ENCODE measurements around the gene LIX1L. TPM values are rescaled to one million over a fixed set of nuclear protein-coding genes. Genes with fewer than 3 reads are reported as not detected.

LIX1L gene
- total RNA-seq, 8 experiments from 2014 or later: 15.9 to 34.4 (median 23.2) TPM

- Histone ChIP-seq H3K27ac (no peak overlapping the region), H3K4me1 (replicated peaks in 1 of 2) (peaks cover 7 to 11% of the 10 kb centered on the region in 2 donors), H3K4me3 (no peak overlapping the region)
- 60 to 94% (median 79%) methylated on average over 1 to 3 of the region's 3 CpGs; no CpG with 5 or more reads in 4 of the 10 experiments for WGBS, 10 experiments
- in situ Hi-C loops (cut with MboI; ENCODE audit: low pct_unique_long_range_greater_than_20kb in 2 of 9, low sequenced_read_pairs in 9 of 9, unreplicated experiment in 9 of 9): loop anchor here in 2 of 9 experiments (10.0 kb wide), 2 partner anchors 115 to 125 kb away; no protein-coding TSS in a partner anchor
- no peak for ATAC-seq (replicated peaks in 6 of 8)
Observed at GRCh38 chr1:145889722-145890121, 68.1 kb downstream of the LIX1L start.

GRCh38 chr1:145887631-145888030 lies 70.2 kb downstream of the LIX1L start:
- WGBS, 10 experiments: 14 to 70% (median 38%) methylated on average over 1 to 5 of the region's 5 CpGs; no CpG with 5 or more reads in 2 of the 10 experiments
- Histone ChIP-seq H3K4me1 (replicated peaks in 1 of 2) (peaks cover 7 to 11% of the 10 kb centered on the region in 2 donors), H3K27ac (no peak overlapping the region), H3K4me3 (no peak overlapping the region)
- in situ Hi-C loops (cut with MboI; ENCODE audit: low pct_unique_long_range_greater_than_20kb in 2 of 9, low sequenced_read_pairs in 9 of 9, unreplicated experiment in 9 of 9): loop anchor here in 1 of 9 experiments (10.0 kb wide), 1 partner anchor 117 kb away; no protein-coding TSS in a partner anchor
- no peak for ATAC-seq (replicated peaks in 6 of 8)

GRCh38 chr1:145886816-145887215 lies 71.0 kb downstream of the LIX1L start:
- Histone ChIP-seq H3K27ac (no peak overlapping the region), H3K4me1 (replicated peaks in 1 of 2) (peaks cover 5 to 6% of the 10 kb centered on the region in 2 donors), H3K4me3 (no peak overlapping the region)
- no peak for ATAC-seq (replicated peaks in 6 of 8)
- 20 to 100% (median 42%) methylated on average over 1 to 8 of the region's 8 CpGs; no CpG with 5 or more reads in 2 of the 10 experiments for WGBS, 10 experiments
- in situ Hi-C loops (cut with MboI; ENCODE audit: low pct_unique_long_range_greater_than_20kb in 2 of 9, low sequenced_read_pairs in 9 of 9, unreplicated experiment in 9 of 9): loop anchor here in 1 of 9 experiments (10.0 kb wide), 1 partner anchor 118 kb away; no protein-coding TSS in a partner anchor

- peaks cover 5 to 6% of the 10 kb centered on the region in 2 donors for H3K4me1 ChIP-seq (replicated peaks in 1 of 2)
- H3K27ac ChIP-seq: no peak overlapping the region
- in situ Hi-C loops (cut with MboI; ENCODE audit: low pct_unique_long_range_greater_than_20kb in 2 of 9, low sequenced_read_pairs in 9 of 9, unreplicated experiment in 9 of 9): loop anchor here in 1 of 9 experiments (10.0 kb wide), 1 partner anchor 118 kb away; no protein-coding TSS in a partner anchor
- 20 to 80% (median 60%) methylated on average over 1 to 11 of the region's 11 CpGs; no CpG with 5 or more reads in 1 of the 10 experiments for WGBS, 10 experiments
- ATAC-seq (replicated peaks in 6 of 8): no peak
- H3K4me3 ChIP-seq: peak overlapping the region; percentile 50 to 70 (median 63)
Observed at GRCh38 chr1:145886390-145886789, 71.4 kb downstream of the LIX1L start.

GRCh38 chr1:145885738-145886287 lies 72.0 kb downstream of the LIX1L start, which contains the start of gene ANKRD35:
Gene ANKRD35, minus strand, starts transcription at chr1:145885866. Its CDS starts 108 bp downstream, at chr1:145885758.
- peak; percentile 97 to 100 (median 98) for ATAC-seq (replicated peaks in 6 of 8)
- in situ Hi-C loops (cut with MboI; ENCODE audit: low pct_unique_long_range_greater_than_20kb in 2 of 9, low sequenced_read_pairs in 9 of 9, unreplicated experiment in 9 of 9): loop anchor here in 1 of 9 experiments (10.0 kb wide), 1 partner anchor 119 kb away; no protein-coding TSS in a partner anchor
- H3K4me1 ChIP-seq (replicated peaks in 1 of 2): peaks cover 5 to 6% of the 10 kb centered on the region in 2 donors
- 2% methylated on average over 9 of the region's 36 CpGs; no CpG with 5 or more reads in 9 of the 10 experiments for WGBS, 10 experiments
- H3K4me3 ChIP-seq: peak within 1 kb of the TSS; percentile 50 to 70 (median 63)
- no peak within 1 kb of the TSS for H3K27ac ChIP-seq

- in situ Hi-C loops (cut with MboI; ENCODE audit: low pct_unique_long_range_greater_than_20kb in 2 of 9, low sequenced_read_pairs in 9 of 9, unreplicated experiment in 9 of 9): loop anchor here in 1 of 9 experiments (10.0 kb wide), 1 partner anchor 120 kb away; no protein-coding TSS in a partner anchor
- H3K4me3 ChIP-seq: peak overlapping the region in 2 of 5 donors; percentile 50 to 63
- ATAC-seq (replicated peaks in 6 of 8): no peak
- no peak overlapping the region for H3K27ac ChIP-seq
- WGBS, 10 experiments: 31 to 73% (median 53%) methylated on average over 1 of the region's 1 CpG; no CpG with 5 or more reads in 6 of the 10 experiments
- peaks cover 5 to 9% of the 10 kb centered on the region in 2 donors for H3K4me1 ChIP-seq (replicated peaks in 1 of 2)
Observed at GRCh38 chr1:145884675-145885074, 73.1 kb downstream of the LIX1L start.

Other genes starting within 250 kb of the LIX1L start
- gene CD160, start 238.5 kb downstream of the LIX1L start, total RNA-seq: 1 to 10 TPM in 7 of 8 experiments, under 1 TPM in 1; 0.71 to 3.6 (median 2.3) TPM
- 10 to 100 TPM in 7 of 8 experiments, 1 to 10 TPM in 1; 7.2 to 18.7 (median 16.3) TPM for gene RNF115, start 133.9 kb downstream of the LIX1L start, total RNA-seq
- 10 to 100 TPM; 26.7 to 54.6 (median 32.0) TPM for gene POLR3C, start 133.8 kb downstream of the LIX1L start, total RNA-seq
- gene NUDT17, start 112.4 kb downstream of the LIX1L start, total RNA-seq: 1 to 10 TPM; 1.6 to 7.2 (median 3.1) TPM
- 10 to 100 TPM in 7 of 8 experiments, 1 to 10 TPM in 1; 8.2 to 24.9 (median 18.9) TPM for gene PIAS3, start 98.9 kb downstream of the LIX1L start, total RNA-seq
- 1 to 10 TPM in 1 of 8 experiments, under 1 TPM in 5, not detected in 2; 0.15 to 1.4 (median 0.32) TPM for gene ANKRD35, start 72.2 kb downstream of the LIX1L start, total RNA-seq
- gene ITGA10, start 48.0 kb downstream of the LIX1L start, total RNA-seq: 1 to 10 TPM in 3 of 8 experiments, under 1 TPM in 5; 0.27 to 5.7 (median 0.84) TPM
- gene PEX11B, start 39.3 kb downstream of the LIX1L start, total RNA-seq: 10 to 100 TPM; 16.6 to 31.0 (median 23.8) TPM
- 100 to 1,000 TPM in 7 of 8 experiments, 10 to 100 TPM in 1; 95.3 to 325 (median 176) TPM for gene RBM8A, start 30.5 kb downstream of the LIX1L start, total RNA-seq
- 1 to 10 TPM; 1.1 to 3.8 (median 1.8) TPM for gene ANKRD34A, start 6.6 kb upstream of the LIX1L start, total RNA-seq
- 10 to 100 TPM; 12.5 to 55.4 (median 38.4) TPM for gene POLR3GL, start 6.7 kb upstream of the LIX1L start, total RNA-seq
- 1,000 to 10,000 TPM in 2 of 8 experiments, 100 to 1,000 TPM in 5, 10 to 100 TPM in 1; 43.6 to 1,017 (median 442) TPM for gene TXNIP, start 38.6 kb upstream of the LIX1L start, total RNA-seq
- under 1 TPM in 5 of 8 experiments, not detected in 3; 0.11 to 0.40 (median 0.32) TPM for gene HJV, start 63.7 kb upstream of the LIX1L start, total RNA-seq
- 1 to 10 TPM in 4 of 8 experiments, under 1 TPM in 4; 0.43 to 2.2 (median 0.97) TPM for gene NBPF10, start 186.8 kb upstream of the LIX1L start, total RNA-seq